ENCODE data around the gene PLA2G2F.

DNA sequence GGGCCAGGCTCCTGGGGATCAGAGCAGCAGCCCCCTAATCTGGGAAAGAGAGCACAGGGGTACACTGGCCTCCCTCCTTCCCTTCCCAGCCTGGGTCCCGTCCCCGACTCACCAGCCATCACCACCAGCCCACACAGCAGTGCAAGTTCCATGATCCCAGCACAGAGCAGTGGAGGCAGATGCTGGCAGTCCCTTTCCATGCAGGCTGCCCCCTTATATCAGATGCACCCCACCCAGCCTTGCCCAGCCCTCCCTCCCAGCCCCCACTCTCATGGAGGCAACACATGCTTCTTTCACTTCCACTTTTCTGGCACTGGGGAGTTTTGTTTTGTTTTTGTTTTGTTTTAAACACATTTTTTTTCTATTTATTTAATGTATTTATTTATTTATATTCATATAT is 19.8 kb upstream of the PLA2G2F start, which contains the start of gene PLA2G2D:
- TF ChIP-seq CTCF (conservative IDR thresholded peaks at IDR 0.05) (no peak), EZH2 (IDR thresholded peaks at IDR 0.05; ENCODE audit: low read depth) (no peak)

Measured in PC-9 (cell line).